Transverse colon (tissue), 4 donors: ENCODE measurements around the gene PKP1. TPM values are rescaled to one million over a fixed set of nuclear protein-coding genes. Genes with fewer than 3 reads are reported as not detected.

Experiments
- DNase-seq: peaks from one replicate; pipeline ENCODE4 v3.0.0-alpha.2; 2019
- H3K27ac ChIP-seq, 4 donors: fragments of 200-600 bp; sonication (generic); 2 replicates each; pipeline ENCODE4 v1.5.1; 2016 to 2018; ENCODE audit warnings: inconsistent platforms in 4 of 4
- H3K27me3 ChIP-seq: fragments of 200-600 bp; sonication (generic); 2 replicates; pipeline ENCODE4 v1.5.1; 2017; ENCODE audit warnings: inconsistent platforms
- H3K36me3 ChIP-seq, 4 donors: fragments of 200-600 bp; sonication (generic); 2 replicates each; pipeline ENCODE4 v1.5.1; 2017 to 2019; ENCODE audit warnings: inconsistent platforms in 4 of 4
- H3K4me1 ChIP-seq, 4 donors: fragments of 200-600 bp; sonication (generic); 2 replicates each; pipeline ENCODE4 v1.5.1; 2017 to 2020; ENCODE audit warnings: inconsistent platforms in 4 of 4
- H3K4me3 ChIP-seq, 4 donors: fragments of 200-600 bp; sonication (generic); 1 replicate in 1 of 4; 2 replicates in 3 of 4; pipeline versions ENCODE4 v1.5.1 to v1.6.1; 2017 to 2019; ENCODE audit warnings: inconsistent platforms in 4 of 4
- H3K9me3 ChIP-seq, 2 donors: fragments of 200-600 bp; sonication (generic); 2 replicates each; pipeline ENCODE4 v1.5.1; 2017 to 2019; ENCODE audit warnings: inconsistent platforms in 2 of 2
- CTCF ChIP-seq, 5 experiments: fragments of 200-600 bp in 3 of 5; fragments of 450-650 bp in 2 of 5; sonication (generic) in 3 of 5; IDR thresholded peaks; 1 replicate in 2 of 5; 2 replicates in 3 of 5; pipeline ENCODE4 v1.5.1; 2016 to 2017; ENCODE audit warnings: antibody characterized with exemption in 5 of 5, inconsistent platforms in 3 of 5, mild to moderate bottlenecking in 2 of 5, moderate library complexity in 1 of 5
- EP300 ChIP-seq: sonication (generic); formaldehyde crosslinking; IDR thresholded peaks from one replicate; pipeline ENCODE4 v1.6.1; 2017; ENCODE audit warnings: antibody characterized with exemption, low read depth
- POLR2A ChIP-seq: fragments of 450-650 bp; IDR thresholded peaks from one replicate; pipeline ENCODE4 v1.6.1; 2016; ENCODE audit warnings: antibody characterized with exemption, mild to moderate bottlenecking, moderate library complexity
- POLR2AphosphoS5 ChIP-seq, 3 donors: sonication (generic); formaldehyde crosslinking; IDR thresholded peaks; one replicate each; pipeline ENCODE4 v1.6.1; 2016; ENCODE audit warnings: antibody characterized with exemption in 3 of 3
- WGBS, 2 donors: methylation state at CpG; one replicate each; pipeline ENCODE4 v1.1.5; 2018; ENCODE audit warnings: low coverage in 1 of 2; 5-methylcytosine and 5-hydroxymethylcytosine counted together
- in situ Hi-C, 4 donors: fragments of 200-750 bp; cut with MboI; loops; one replicate each; pipeline versions ENCODE4 v1.15.0 to v1.15.1; 2017; ENCODE audit warnings: low sequenced_read_pairs in 3 of 4, low pct_ligation_motif_present in 1 of 4, low pct_unique_long_range_greater_than_20kb in 1 of 4
- intact Hi-C: fragments of 100-400 bp; cut with DNase I; formaldehyde crosslinking; loops from one replicate; pipeline ENCODE4 v1.15.1; 2023; ENCODE audit warnings: low total_unique reads
- total RNA-seq, 4 donors: library from RNA; depleted of rRNA; stranded (reverse); fragments of >200 nt; gene quantifications; one replicate each; pipeline ENCODE4 v1.1.0, GENCODE V29; 2016

The PKP1 gene
- total RNA-seq, 4 donors from 2014 or later: 0.14 to 0.32 TPM; not detected in 2

- H3K27ac ChIP-seq: peak overlapping the region in 2 of 4 donors; percentile 6 to 55
- WGBS, 2 donors: 48% methylated on average over 11 of the region's 11 CpGs; no CpG with 5 or more reads in 1 of the 2 donors
- peak in 2 of 3 donors; percentile 51 to 67 for TF ChIP-seq POLR2AphosphoS5 (IDR thresholded peaks at IDR 0.05)
- no peak for TF ChIP-seq EP300
- H3K36me3 ChIP-seq: no peaks in the 10 kb centered on the region
- no peak overlapping the region for H3K4me3 ChIP-seq
- in situ Hi-C loops (no loop called here), intact Hi-C loops (no loop called here)
- H3K27me3 ChIP-seq: no peaks in the 10 kb centered on the region
- peaks cover 8 to 28% (median 24%) of the 10 kb centered on the region in 4 donors for H3K4me1 ChIP-seq
- no peaks in the 10 kb centered on the region for H3K9me3 ChIP-seq
- peak; percentile 85 for DNase-seq
Measured at GRCh38 chr1:201307760-201308499, 24.6 kb downstream of the PKP1 start.

- no peaks in the 10 kb centered on the region for H3K36me3 ChIP-seq
- in situ Hi-C loops (no loop called here), intact Hi-C loops (no loop called here)
- WGBS, 2 donors: 3% methylated on average over 9 of the region's 9 CpGs; no CpG with 5 or more reads in 1 of the 2 donors
- H3K4me1 ChIP-seq: peaks cover 8 to 28% (median 24%) of the 10 kb centered on the region in 4 donors
- TF ChIP-seq POLR2A: no peak
- TF ChIP-seq POLR2AphosphoS5 (IDR thresholded peaks at IDR 0.05): peak in 1 of 3 donors; percentile 12
- no peak for TF ChIP-seq EP300
- peak in 2 of 5 experiments; percentile 8 to 11 for TF ChIP-seq CTCF (IDR thresholded peaks at IDR 0.05)
- DNase-seq: peak; percentile 82
- H3K27me3 ChIP-seq: no peaks in the 10 kb centered on the region
- no peak overlapping the region for H3K27ac ChIP-seq
- H3K4me3 ChIP-seq: no peak overlapping the region
- no peaks in the 10 kb centered on the region for H3K9me3 ChIP-seq
Measured at GRCh38 chr1:201309416-201309815, 26.1 kb downstream of the PKP1 start.

- Histone ChIP-seq H3K36me3 (no peaks in the 10 kb centered on the region), H3K4me1 (peaks cover 8 to 28% (median 24%) of the 10 kb centered on the region in 4 donors), H3K9me3 (no peaks in the 10 kb centered on the region), H3K4me3 (no peak overlapping the region), H3K27ac (no peak overlapping the region), H3K27me3 (no peaks in the 10 kb centered on the region)
- intact Hi-C loops: no loop called here
- DNase-seq: no peak
- in situ Hi-C loops: no loop called here
- TF ChIP-seq CTCF (IDR thresholded peaks at IDR 0.05) (no peak), POLR2AphosphoS5 (IDR thresholded peaks at IDR 0.05) (no peak), EP300 (no peak), POLR2A (no peak)
- 61% methylated on average over 7 of the region's 7 CpGs; no CpG with 5 or more reads in 1 of the 2 donors for WGBS, 2 donors
Measured at GRCh38 chr1:201310251-201310985, 27.1 kb downstream of the PKP1 start.

- Histone ChIP-seq H3K27me3 (no peaks in the 10 kb centered on the region), H3K27ac (no peak overlapping the region), H3K4me1 (peaks cover 8 to 28% (median 24%) of the 10 kb centered on the region in 4 donors), H3K36me3 (no peaks in the 10 kb centered on the region), H3K9me3 (no peaks in the 10 kb centered on the region), H3K4me3 (no peak overlapping the region)
- TF ChIP-seq CTCF (IDR thresholded peaks at IDR 0.05) (no peak), POLR2A (no peak), POLR2AphosphoS5 (IDR thresholded peaks at IDR 0.05) (no peak), EP300 (no peak)
- 14 to 45% methylated on average over 1 to 4 of the region's 4 CpGs for WGBS, 2 donors
- intact Hi-C loops: no loop called here
- in situ Hi-C loops: no loop called here
- DNase-seq: no peak
Measured at GRCh38 chr1:201310986-201311355, 27.7 kb downstream of the PKP1 start.
